IPS-18a (cell line): ENCODE results near the gene CHST11.

Experiments
- H3K27ac ChIP-seq: one replicate; pipeline ENCODE4 v1.5.1; 2013; ENCODE audit warnings: low read length
- H3K27me3 ChIP-seq: one replicate; pipeline ENCODE4 v1.6.1; 2013; ENCODE audit warnings: mild to moderate bottlenecking, low read length; ENCODE audit not compliant: control insufficient read depth, insufficient read depth
- H3K36me3 ChIP-seq: one replicate; pipeline ENCODE4 v1.6.1; 2013; ENCODE audit warnings: low read depth, low read length; ENCODE audit not compliant: control insufficient read depth
- H3K4me1 ChIP-seq: one replicate; pipeline ENCODE4 v1.6.1; 2013; ENCODE audit warnings: low read depth, low read length; ENCODE audit not compliant: control insufficient read depth
- H3K4me3 ChIP-seq: one replicate; pipeline ENCODE4 v1.5.1; 2013; ENCODE audit warnings: low read length
- H3K9ac ChIP-seq: one replicate; pipeline ENCODE4 v1.6.1; 2013; ENCODE audit warnings: mild to moderate bottlenecking, low read length, moderate library complexity
- H3K9me3 ChIP-seq: one replicate; pipeline ENCODE4 v1.6.1; 2013; ENCODE audit warnings: low read depth, low read length; ENCODE audit not compliant: control insufficient read depth

The CHST11 gene

GRCh38 chr12:104637604-104638003, 180.9 kb downstream of the CHST11 start:
- H3K9ac ChIP-seq: no peak overlapping the region
- no peak overlapping the region for H3K4me3 ChIP-seq
- no peaks in the 10 kb centered on the region for H3K4me1 ChIP-seq
- H3K9me3 ChIP-seq: no peaks in the 10 kb centered on the region
- no peaks in the 10 kb centered on the region for H3K36me3 ChIP-seq
- H3K27ac ChIP-seq: no peak overlapping the region
- no peaks in the 10 kb centered on the region for H3K27me3 ChIP-seq

DNA sequence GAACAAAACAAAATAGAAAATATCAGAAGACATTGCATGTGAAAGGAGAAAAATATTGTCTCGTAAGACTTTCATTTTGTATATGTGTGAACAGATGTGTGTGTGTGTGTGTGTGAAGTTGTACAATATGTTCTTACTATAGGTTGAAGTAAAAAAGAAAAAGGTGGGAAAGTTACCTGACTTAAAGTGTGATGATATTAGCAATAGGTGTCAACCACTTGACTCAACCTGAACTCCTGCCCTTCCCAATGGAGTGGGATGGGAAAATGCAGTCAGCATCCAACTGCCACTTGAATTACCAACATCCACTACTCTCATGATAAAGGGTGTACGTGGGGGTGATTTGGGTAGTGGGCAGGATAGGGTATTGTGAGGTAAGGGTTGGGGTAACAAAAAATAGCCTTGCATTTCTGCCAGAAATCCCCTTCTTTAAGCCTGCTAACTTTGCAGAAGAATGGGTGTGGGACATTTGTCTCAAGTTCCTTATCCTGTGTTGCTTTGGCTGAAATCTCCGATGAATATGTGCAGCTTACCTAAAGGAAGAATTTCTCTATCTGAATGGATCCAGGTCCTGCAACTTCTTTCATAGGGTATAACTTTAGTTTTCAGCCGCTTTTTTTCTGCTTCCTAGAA, 181.6 kb downstream of the CHST11 start:
- Histone ChIP-seq H3K4me1 (no peaks in the 10 kb centered on the region), H3K27me3 (no peaks in the 10 kb centered on the region), H3K27ac (no peak overlapping the region), H3K9ac (no peak overlapping the region), H3K4me3 (no peak overlapping the region), H3K36me3 (no peaks in the 10 kb centered on the region), H3K9me3 (no peaks in the 10 kb centered on the region)

GRCh38 chr12:104638851-104639240, 182.1 kb downstream of the CHST11 start:
- no peak overlapping the region for H3K9ac ChIP-seq
- H3K36me3 ChIP-seq: no peaks in the 10 kb centered on the region
- H3K9me3 ChIP-seq: no peaks in the 10 kb centered on the region
- H3K4me3 ChIP-seq: no peak overlapping the region
- no peak overlapping the region for H3K27ac ChIP-seq
- H3K4me1 ChIP-seq: no peaks in the 10 kb centered on the region
- no peaks in the 10 kb centered on the region for H3K27me3 ChIP-seq

DNA sequence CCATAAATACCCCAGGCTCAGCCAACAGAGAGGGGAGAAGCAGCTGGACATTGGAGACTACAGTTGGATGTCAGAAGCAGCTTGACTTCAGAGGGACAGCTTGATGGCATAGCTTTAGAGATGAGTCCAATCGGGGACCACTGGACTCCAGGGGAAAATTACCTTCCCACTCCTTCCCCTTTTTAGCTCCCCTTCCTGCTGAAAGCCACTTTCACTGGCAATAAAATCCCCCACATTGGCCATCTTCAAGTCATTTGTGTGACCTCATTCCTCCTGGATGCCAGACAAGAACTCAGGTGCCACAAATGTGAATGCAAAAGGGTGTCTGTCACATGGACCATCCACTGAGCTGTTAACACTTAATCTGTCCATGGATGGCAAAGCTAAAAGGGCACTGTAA, 184.2 kb downstream of the CHST11 start:
- H3K9me3 ChIP-seq: no peaks in the 10 kb centered on the region
- no peaks in the 10 kb centered on the region for H3K36me3 ChIP-seq
- no peak overlapping the region for H3K27ac ChIP-seq
- no peak overlapping the region for H3K9ac ChIP-seq
- no peaks in the 10 kb centered on the region for H3K27me3 ChIP-seq
- no peak overlapping the region for H3K4me3 ChIP-seq
- H3K4me1 ChIP-seq: no peaks in the 10 kb centered on the region

- Histone ChIP-seq H3K27me3 (no peaks in the 10 kb centered on the region), H3K4me3 (no peak overlapping the region), H3K9me3 (no peaks in the 10 kb centered on the region), H3K4me1 (no peaks in the 10 kb centered on the region), H3K27ac (no peak overlapping the region), H3K36me3 (no peaks in the 10 kb centered on the region), H3K9ac (no peak overlapping the region)
These were observed 185.1 kb downstream of the CHST11 start for GRCh38 chr12:104641862-104642261.

- Histone ChIP-seq H3K4me3 (no peak overlapping the region), H3K27ac (no peak overlapping the region), H3K36me3 (no peaks in the 10 kb centered on the region), H3K9ac (no peak overlapping the region), H3K9me3 (no peaks in the 10 kb centered on the region), H3K4me1 (no peaks in the 10 kb centered on the region), H3K27me3 (no peaks in the 10 kb centered on the region)
These were observed 186.5 kb downstream of the CHST11 start for GRCh38 chr12:104643093-104643818.

- H3K27ac ChIP-seq: no peak overlapping the region
- H3K9ac ChIP-seq: no peak overlapping the region
- no peaks in the 10 kb centered on the region for H3K4me1 ChIP-seq
- no peaks in the 10 kb centered on the region for H3K9me3 ChIP-seq
- no peak overlapping the region for H3K4me3 ChIP-seq
- H3K27me3 ChIP-seq: no peaks in the 10 kb centered on the region
- H3K36me3 ChIP-seq: no peaks in the 10 kb centered on the region
These were observed 187.3 kb downstream of the CHST11 start for GRCh38 chr12:104643819-104644669.

DNA sequence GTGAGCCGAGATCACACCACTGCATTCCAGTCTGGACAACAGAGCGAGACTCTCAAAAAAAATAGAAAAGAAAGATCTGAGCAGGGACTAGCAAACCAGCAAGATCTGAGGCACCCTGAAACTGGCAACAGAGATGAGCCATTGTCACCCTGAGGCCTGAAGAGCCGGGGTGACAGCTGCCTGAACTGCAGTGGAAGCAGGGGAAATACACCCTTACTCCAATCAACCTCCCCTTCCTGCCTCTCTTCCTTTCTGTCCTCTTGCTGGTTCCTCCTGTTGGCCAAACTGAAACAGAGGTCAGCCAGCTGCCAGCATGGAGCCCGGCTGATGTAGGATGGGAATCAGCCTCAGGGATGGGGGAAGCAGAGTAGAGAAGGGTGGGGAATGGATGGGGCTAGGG, 192.0 kb downstream of the CHST11 start:
- no peaks in the 10 kb centered on the region for H3K9me3 ChIP-seq
- no peaks in the 10 kb centered on the region for H3K36me3 ChIP-seq
- H3K4me3 ChIP-seq: no peak overlapping the region
- H3K27ac ChIP-seq: no peak overlapping the region
- peaks cover 11% of the 10 kb centered on the region for H3K4me1 ChIP-seq
- no peaks in the 10 kb centered on the region for H3K27me3 ChIP-seq
- H3K9ac ChIP-seq: no peak overlapping the region

- Histone ChIP-seq H3K27me3 (no peaks in the 10 kb centered on the region), H3K4me3 (no peak overlapping the region), H3K9me3 (no peaks in the 10 kb centered on the region), H3K36me3 (no peaks in the 10 kb centered on the region), H3K4me1 (peaks cover 11% of the 10 kb centered on the region), H3K27ac (no peak overlapping the region), H3K9ac (no peak overlapping the region)
These were observed 192.6 kb downstream of the CHST11 start for GRCh38 chr12:104649217-104649824.

DNA sequence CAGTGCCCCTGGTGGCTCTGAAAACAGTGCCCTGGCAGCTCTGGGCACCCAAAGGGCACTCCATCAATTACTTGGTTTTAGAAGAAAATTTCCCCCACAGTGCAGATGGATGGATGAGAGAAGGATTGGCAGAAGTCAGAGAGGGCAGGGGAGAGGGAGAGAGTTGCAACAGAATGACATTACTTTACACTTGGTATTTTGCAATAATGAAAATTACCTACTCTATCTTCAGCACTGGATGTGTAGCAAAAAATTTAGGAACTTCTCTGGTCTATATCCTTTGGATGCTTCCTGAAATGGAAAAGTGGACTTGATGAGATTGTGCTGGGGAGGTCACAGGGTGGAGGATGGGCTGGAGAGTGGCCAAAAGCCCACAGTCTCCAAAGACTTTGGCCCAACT, 193.2 kb downstream of the CHST11 start:
- Histone ChIP-seq H3K27me3 (no peaks in the 10 kb centered on the region), H3K9ac (no peak overlapping the region), H3K4me1 (peaks cover 15% of the 10 kb centered on the region), H3K4me3 (no peak overlapping the region), H3K27ac (no peak overlapping the region), H3K36me3 (no peaks in the 10 kb centered on the region), H3K9me3 (no peaks in the 10 kb centered on the region)

- H3K36me3 ChIP-seq: no peaks in the 10 kb centered on the region
- no peak overlapping the region for H3K27ac ChIP-seq
- H3K9ac ChIP-seq: no peak overlapping the region
- H3K4me1 ChIP-seq: peaks cover 20% of the 10 kb centered on the region
- no peak overlapping the region for H3K4me3 ChIP-seq
- H3K27me3 ChIP-seq: no peaks in the 10 kb centered on the region
- H3K9me3 ChIP-seq: no peaks in the 10 kb centered on the region
These were observed 193.8 kb downstream of the CHST11 start for GRCh38 chr12:104650541-104650940.
